SH-SY5Y (cell line): ENCODE data around the gene TNFRSF11A.

ENCODE experiments used
- GATA2 ChIP-seq: IDR thresholded peaks from 2 replicates; pipeline ENCODE4 v1.6.1; 2011; ENCODE audit warnings: mild to moderate bottlenecking, low read depth, low read length
- GATA3 ChIP-seq: IDR thresholded peaks from 2 replicates; pipeline ENCODE4 v1.6.1; 2011; ENCODE audit warnings: low read depth, mild to moderate bottlenecking, low read length, moderate library complexity

DNA sequence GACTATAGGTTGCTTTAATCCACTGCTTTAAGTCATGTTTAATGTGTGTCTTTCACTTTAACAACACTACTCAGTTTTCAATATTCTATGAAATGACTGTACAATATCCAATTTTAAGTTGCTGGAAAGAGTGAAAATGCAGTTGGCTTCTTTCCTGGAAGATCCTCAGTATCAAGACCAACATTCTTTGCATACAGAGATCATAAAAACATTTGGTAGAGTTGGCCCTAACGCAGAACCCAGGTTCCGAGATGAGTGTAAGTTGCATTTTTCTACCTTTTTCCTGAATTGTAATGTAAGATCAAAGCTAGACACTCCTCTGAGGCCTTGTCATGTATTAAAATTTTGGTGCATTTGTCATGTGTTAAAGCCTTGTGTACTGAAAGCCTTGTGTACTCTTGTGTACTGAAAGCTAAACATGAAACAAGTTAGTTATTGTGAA is 42.9 kb upstream of the TNFRSF11A start:
- no peak for TF ChIP-seq GATA3
- no peak for TF ChIP-seq GATA2
